Measurements from ENCODE around the gene ATP6V0E1.

Gene ATP6V0E1

DNA sequence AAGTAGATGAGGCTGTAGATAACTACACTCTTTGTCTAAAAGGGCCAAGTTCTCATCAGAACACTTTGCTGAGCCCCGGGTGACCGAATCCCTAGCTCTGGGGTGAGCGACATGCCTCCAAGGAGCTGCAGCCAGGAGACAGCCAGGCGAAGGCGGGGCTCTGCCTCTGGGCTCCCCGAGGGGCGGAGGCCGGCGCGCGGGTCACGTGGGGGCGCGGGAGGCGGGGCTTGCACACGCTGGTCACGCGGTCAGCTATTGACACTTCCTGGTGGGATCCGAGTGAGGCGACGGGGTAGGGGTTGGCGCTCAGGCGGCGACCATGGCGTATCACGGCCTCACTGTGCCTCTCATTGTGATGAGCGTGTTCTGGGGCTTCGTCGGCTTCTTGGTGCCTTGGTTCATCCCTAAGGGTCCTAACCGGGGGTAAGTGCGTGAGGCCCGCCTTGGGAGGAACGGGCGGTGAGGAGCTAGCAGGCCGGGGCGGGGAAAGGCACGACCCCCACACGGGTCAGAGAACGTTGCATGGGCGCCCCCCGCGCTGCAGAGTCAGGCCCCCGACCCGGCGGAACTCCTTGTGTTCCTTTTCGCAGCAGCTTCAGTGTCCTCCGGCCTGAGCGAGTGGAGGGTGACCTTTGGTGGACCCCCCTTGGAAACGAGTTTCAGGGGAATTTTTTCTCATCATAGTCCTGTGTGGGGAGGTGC lies at the start of gene ATP6V0E1:
ATP6V0E1 (plus strand) TSS at position 230 of the 702 bp plus-strand sequence; CDS start at position 320, 90 bp downstream.
- TF ChIP-seq, protein P1, sequence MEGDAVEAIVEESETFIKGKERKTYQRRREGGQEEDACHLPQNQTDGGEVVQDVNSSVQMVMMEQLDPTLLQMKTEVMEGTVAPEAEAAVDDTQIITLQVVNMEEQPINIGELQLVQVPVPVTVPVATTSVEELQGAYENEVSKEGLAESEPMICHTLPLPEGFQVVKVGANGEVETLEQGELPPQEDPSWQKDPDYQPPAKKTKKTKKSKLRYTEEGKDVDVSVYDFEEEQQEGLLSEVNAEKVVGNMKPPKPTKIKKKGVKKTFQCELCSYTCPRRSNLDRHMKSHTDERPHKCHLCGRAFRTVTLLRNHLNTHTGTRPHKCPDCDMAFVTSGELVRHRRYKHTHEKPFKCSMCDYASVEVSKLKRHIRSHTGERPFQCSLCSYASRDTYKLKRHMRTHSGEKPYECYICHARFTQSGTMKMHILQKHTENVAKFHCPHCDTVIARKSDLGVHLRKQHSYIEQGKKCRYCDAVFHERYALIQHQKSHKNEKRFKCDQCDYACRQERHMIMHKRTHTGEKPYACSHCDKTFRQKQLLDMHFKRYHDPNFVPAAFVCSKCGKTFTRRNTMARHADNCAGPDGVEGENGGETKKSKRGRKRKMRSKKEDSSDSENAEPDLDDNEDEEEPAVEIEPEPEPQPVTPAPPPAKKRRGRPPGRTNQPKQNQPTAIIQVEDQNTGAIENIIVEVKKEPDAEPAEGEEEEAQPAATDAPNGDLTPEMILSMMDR (IDR thresholded peaks at IDR 0.05; ENCODE audit: control insufficient read depth, extremely low read depth, insufficient read depth): no peak
- peak; percentile 86 for DNase-seq (ENCODE audit: low read depth)

DNA sequence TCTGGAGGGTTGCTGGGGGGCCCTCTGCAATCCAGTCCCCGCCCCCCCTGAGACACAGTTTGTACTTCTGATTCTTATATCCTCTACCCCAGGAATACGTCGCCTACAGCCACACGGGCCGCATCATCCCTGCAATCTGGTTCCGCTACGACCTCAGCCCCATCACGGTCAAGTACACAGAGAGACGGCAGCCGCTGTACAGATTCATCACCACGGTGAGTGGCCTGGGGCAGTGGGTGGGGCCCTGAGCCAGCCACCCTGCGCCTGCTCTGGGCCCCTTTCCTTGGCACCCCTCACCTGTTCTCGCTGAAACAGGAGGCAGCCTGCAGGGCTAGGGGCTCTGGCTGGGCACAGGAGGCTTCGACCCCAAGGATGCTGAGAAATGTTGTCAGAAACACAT lies 48.5 kb upstream of the ATP6V0E1 start:
- TF ChIP-seq, protein P1 (IDR thresholded peaks at IDR 0.05; ENCODE audit: control insufficient read depth, extremely low read depth, insufficient read depth): no peak
- H3K4me3 ChIP-seq (ENCODE audit: low read depth, low read length): no peak overlapping the region
- no peak for DNase-seq (ENCODE audit: low read depth)

More for the DNA sequence above, at the start of gene ATP6V0E1:
- H3K4me3 ChIP-seq (ENCODE audit: low read depth, low read length): peak within 1 kb of the TSS; percentile 88

DNA sequence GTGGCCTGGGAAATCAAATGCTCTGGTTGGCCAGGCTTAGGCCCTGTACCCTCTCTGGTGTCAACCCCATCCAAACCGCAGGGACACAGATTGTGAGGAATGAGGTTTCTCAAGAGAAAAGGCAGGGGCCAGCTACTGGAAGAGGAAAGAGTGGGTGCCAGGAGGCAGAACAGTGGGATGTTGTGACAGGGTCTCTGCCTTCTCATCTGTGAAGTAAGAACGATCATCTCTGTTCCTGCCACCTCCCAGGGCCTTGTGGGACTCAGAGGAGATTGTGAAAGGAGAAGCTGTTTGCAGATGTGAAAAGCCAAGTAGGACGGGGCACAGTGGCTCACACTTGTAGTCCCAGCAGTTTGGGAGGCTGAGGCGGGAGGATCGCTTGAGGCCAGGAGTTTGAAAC lies 47.2 kb upstream of the ATP6V0E1 start:
- TF ChIP-seq, protein P1 (IDR thresholded peaks at IDR 0.05; ENCODE audit: control insufficient read depth, extremely low read depth, insufficient read depth): no peak
- H3K4me3 ChIP-seq (ENCODE audit: low read depth, low read length): no peak overlapping the region
- DNase-seq (ENCODE audit: low read depth): no peak

DNA sequence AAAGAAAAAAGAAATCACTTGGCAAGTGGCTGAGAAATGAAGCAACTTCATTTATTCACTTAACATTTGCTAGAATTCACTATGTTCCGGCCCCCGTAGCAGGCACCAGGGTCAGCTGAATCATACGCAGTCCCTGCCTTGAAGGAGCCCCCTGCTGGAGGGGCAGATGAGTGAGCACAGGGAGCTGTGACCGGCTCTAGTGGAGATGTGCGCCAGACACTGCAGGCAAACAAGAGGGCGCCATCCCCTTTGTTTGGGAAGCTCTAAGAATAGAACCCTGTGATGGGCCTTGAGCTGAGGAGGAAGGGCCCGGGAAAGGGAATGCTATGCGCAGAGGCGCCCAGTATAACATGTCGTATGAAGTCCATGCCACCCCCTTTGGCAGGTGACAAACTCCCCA lies 44.5 kb upstream of the ATP6V0E1 start:
- no peak for DNase-seq (ENCODE audit: low read depth)
- TF ChIP-seq, protein P1 (IDR thresholded peaks at IDR 0.05; ENCODE audit: control insufficient read depth, extremely low read depth, insufficient read depth): peak; percentile 40; the same call in 1 of the 2 replicates
- no peak overlapping the region for H3K4me3 ChIP-seq (ENCODE audit: low read depth, low read length)

DNA sequence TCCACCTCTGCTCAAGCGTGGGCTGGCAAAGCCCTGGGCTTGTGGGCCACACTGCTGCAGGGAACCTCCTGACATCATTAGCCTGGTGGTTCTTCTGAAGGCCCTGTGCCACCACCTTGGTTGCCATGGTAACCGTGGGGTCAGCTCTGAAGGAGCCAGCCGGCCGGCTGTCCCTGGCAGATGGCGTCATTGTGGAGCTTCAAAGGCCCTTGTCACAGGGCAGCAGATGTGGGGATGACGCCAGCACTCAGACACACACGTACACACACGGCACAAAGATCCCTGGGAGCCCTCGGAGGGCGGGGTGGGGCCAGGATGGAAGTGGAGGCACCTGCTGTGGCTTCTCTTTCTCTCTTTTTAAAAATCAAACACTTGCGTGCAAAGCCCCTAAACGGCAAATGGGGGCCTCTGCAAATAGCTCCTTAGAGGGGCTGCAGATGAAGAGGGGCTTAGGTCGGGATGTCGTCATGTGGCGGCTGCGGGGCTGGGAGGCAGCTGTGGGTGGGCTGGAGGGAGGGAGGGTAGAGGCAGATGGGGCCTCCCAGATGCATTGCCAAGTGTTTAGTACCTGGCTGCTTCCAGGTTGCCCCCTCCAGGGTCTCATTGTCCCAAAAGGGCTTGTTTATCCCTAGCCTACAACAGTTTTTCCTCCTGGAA lies 43.8 kb upstream of the ATP6V0E1 start:
- TF ChIP-seq, protein P1 (IDR thresholded peaks at IDR 0.05; ENCODE audit: control insufficient read depth, extremely low read depth, insufficient read depth): no peak
- DNase-seq (ENCODE audit: low read depth): no peak
- no peak overlapping the region for H3K4me3 ChIP-seq (ENCODE audit: low read depth, low read length)

DNA sequence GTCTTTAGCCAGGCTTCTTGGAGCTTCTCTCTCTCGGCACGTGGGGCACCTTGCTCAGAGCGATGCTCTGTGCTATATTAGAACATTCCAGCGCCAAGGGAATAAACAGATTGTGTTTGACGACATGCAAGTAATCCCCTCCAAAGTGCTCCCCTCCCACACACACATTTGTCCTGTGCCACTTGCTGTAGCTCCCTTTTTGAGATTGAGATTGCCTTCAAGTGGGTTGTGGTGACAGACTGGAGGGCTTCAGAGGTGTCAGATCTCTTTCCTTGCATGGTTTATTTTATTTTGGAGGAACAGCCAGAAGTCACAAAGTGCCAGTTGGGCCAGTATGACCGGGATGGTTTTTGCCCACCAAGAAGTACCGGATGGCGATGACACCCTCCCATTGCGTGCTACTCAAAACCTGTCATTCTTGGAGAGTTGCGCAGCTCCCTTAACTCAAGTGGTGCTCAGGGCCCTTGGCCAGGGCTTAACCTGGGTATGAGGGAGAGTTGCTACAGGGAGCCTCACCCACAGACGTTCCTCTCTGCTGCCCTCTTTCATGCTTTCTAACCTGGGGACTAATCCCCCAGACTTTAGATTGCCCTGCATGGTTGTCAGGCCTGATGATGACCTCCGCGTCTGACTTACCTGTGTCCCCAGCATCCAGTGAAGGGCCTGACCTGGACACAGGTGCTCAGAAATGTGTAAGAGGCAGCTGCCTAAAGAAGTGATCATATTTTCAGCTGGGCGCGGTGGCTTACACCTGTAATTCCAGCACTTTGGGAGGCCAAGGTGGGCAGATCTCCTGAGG lies 43.1 kb upstream of the ATP6V0E1 start:
- no peak for DNase-seq (ENCODE audit: low read depth)
- TF ChIP-seq, protein P1 (IDR thresholded peaks at IDR 0.05; ENCODE audit: control insufficient read depth, extremely low read depth, insufficient read depth): no peak
- no peak overlapping the region for H3K4me3 ChIP-seq (ENCODE audit: low read depth, low read length)

Data from LNCaP clone FGC (cell line).